ENCODE data around the gene EYA2. TPM values are rescaled to one million over a fixed set of nuclear protein-coding genes. Genes with fewer than 3 reads are reported as not detected.

EYA2 gene
- total RNA-seq, 2 donors from 2014 or later: 3.0 to 5.1 TPM

DNA sequence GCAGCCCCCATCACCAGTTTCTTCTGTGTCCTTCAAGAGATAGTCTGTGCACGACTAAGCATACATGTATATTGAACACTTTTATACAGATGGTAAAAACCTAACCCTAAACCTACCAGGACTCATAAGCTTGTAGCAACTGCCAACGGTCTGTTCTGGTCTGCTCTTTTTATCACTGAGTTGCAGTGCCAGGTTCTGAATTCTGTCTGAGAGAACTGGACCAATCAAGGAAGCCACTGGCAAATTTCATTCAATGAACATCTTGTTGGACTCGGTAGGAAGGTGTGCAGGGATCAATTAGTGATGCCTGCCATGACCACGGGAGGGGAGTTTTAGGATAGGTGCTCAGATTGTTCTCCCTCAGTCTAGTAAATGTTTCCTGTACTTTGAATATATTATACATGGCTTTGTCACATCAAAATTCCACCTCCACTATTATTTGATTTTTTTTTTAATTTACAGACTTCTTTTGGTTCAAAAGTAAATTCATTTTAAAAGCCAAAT lies 146.8 kb downstream of the EYA2 start:
- DNase-seq (no peak), ATAC-seq (no peak)
- intact Hi-C loops (cut with DNase I): no loop called here

DNA sequence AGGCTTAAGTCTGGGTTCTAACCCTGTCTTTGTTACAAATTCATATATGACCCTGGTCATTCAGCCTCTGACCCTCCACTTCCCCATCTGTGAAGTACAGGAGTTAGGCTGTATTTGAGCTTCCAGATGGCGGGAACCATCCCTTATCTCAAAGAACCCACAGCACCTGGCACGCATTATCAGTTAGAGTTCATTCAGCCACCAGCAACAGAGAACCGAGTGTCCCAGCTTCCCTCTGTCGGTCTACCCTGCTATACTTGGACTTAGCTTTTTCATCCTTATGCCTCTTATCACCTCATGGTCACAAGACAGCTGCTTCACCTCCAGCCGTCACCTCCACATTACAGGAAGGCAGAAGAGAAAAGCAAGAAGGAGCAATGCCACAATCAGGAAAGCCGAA lies 147.8 kb downstream of the EYA2 start:
- ATAC-seq: no peak
- intact Hi-C loops (cut with DNase I): no loop called here

DNA sequence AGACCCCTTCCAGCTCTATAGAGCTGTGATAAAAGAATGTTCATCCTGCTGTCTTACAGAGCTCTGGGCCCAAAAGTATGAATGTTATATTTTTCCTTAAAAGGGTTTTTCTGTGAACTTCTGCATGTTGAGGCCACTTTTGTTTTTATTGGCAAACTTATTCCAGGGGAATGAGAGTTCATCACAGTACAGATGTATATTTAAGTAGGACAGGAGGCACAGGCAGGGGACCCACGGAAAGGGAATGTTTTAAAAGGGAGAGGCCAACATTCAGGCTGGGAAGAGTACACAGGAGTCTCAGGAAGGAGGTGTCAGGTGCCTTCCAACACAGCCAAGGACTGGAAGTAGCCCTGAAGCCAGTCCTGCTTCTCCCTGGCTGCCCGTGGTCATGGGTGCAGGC lies 148.4 kb downstream of the EYA2 start:
- intact Hi-C loops (cut with DNase I): no loop called here
- DNase-seq (no peak), ATAC-seq (no peak)

More for the DNA sequence above, 147.8 kb downstream of the EYA2 start:
- DNase-seq: no peak

DNA sequence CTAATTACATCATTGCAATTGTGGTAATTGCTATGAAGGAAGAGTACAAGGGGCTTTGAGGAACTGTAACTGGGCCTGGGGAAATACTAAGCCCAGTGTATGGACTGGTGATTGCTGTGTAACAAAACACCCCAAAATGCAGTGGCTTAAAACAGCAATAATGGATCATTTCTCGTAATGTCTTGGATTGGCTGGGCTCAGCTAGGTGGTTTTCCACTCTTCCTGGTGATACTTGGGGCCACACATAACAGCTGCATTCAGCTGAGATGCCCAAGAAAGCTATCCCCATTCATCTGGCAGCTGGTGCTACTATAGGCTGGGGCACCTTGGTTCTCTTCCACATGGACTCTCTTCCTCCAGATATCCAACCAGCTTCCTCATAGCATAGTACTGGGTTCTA lies 150.3 kb downstream of the EYA2 start:
- intact Hi-C loops (cut with DNase I): no loop called here
- ATAC-seq (no peak), DNase-seq (no peak)

DNA sequence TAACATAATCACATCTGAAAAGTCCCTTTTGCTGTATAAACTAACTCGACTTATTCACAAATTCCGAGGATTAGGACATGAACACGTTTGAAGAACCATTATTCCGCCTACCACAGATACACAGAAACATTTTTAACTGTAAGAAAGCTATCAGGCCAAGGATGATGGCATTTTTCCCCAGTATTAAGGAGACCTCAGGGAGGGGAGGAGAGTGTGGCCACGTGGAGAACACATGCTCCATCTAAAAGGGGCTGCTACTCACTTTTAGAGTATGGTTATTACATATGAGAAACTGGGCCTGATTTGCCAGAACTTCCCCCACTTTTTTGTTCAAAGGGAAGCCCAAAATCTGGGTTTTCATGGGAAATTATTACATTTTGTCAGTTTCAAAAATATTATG lies 153.4 kb downstream of the EYA2 start:
- ATAC-seq (no peak), DNase-seq (no peak)
- intact Hi-C loops (cut with DNase I): no loop called here

DNA sequence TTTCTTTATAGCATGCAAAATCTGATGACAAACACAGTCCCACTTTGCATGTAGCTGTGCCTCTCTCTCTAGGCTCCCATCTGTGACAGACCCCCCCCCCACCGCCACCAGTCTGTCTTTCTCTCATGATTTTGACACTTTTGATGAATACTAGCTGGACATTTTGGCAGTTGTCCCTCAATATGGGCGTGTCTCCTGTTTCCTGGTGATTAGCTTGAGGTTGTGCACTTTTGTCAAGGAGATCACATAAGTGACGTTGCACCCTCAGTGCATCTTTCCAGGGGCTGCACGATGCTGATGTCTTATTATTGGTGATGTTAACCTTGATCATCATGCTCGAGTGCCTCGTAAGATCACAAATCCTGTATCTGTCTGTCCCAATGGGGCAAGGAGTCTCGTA lies 155.1 kb downstream of the EYA2 start:
- ATAC-seq: no peak

DNA sequence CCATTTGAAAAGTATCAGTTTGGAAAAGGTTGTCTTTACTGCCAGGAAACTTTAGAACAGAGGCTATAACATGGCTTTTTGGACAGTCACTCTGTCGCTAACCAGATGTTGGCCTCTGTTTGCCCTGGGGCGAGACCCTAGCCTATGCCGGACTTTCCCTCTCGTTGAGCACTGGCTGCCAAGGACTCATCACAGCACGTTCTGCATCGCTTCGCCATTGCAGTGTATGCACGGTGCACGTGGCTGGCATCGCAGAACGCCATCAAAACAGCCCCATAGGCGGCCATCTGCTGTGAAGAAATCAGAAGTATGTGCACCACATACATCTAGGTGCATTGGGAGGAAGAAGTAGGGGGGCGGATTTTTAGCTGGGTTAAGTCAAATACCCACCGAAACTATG lies 156.4 kb downstream of the EYA2 start:
- ATAC-seq (no peak), DNase-seq (no peak)
- intact Hi-C loops (cut with DNase I): no loop called here

More for the DNA sequence above, 155.1 kb downstream of the EYA2 start:
- intact Hi-C loops (cut with DNase I): no loop called here
- no peak for DNase-seq

DNA sequence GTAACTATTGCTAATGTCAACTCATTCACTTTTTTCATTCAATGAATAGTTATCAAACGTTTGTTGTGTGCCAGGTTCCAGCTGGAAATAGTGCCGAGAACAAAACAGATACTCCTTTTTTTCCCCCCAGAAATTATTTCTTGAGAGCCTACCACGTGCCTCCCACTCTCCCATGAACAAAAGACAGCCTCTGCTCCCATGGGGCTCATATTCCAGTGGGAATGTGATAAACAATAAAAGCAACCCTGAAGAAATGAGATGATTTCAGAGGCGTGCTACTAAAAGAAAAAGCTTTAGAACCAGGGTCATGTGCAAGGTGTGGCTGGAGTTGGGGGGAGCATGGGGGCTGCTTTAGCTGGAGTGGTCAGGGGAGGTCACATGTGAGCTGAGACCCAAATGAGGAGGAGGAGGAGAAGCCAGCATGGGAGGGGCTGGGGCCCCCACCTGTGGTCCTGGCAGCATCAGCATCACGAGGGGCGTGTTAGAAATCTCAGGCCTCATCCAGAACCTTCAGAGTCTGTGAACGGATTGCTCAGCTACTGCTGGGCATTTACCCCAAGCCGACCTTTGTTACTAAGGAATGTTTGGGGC lies 157.4 kb downstream of the EYA2 start:
- intact Hi-C loops (cut with DNase I): no loop called here
- DNase-seq: no peak
- no peak for ATAC-seq

DNA sequence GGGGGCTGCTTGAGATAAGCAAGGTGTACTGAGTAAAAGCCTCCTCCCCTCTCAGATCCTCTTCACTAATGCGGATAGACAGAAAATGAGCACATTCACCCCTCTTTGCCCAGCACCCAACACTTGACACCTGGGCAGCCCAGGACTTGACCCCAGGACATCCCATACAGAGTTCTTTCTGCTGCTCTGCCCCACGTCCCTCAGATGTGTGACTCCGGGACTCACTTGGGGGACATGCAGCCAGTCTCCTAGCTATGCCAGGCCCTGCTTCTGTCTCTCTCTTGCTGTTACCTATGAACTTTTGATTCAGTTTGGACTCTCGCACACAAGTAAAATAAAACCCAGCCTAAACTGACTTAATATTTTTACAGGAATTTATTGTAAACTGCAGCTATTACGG lies 159.9 kb downstream of the EYA2 start:
- intact Hi-C loops (cut with DNase I): no loop called here
- ATAC-seq: no peak
- no peak for DNase-seq

DNA sequence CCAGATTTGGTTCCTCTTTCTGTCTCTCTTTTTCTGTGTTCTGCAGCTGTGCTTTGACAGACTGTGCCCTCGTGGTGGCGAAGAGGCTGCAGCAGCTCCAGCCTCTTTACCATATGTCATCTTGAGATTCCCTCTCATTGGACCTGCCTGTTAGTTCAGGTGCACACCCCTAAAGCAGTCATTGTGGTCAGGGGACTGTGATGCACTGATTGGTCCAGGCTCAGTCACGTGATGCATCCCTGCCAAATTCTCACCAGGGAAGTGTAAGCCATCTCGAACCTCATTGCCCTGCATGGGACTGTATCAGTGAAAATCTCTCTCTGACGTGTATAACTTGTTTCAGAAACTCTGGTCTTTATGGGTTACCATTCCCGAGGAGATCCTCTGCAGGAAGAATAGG lies 160.3 kb downstream of the EYA2 start:
- DNase-seq: no peak
- ATAC-seq: no peak
- intact Hi-C loops (cut with DNase I): no loop called here

DNA sequence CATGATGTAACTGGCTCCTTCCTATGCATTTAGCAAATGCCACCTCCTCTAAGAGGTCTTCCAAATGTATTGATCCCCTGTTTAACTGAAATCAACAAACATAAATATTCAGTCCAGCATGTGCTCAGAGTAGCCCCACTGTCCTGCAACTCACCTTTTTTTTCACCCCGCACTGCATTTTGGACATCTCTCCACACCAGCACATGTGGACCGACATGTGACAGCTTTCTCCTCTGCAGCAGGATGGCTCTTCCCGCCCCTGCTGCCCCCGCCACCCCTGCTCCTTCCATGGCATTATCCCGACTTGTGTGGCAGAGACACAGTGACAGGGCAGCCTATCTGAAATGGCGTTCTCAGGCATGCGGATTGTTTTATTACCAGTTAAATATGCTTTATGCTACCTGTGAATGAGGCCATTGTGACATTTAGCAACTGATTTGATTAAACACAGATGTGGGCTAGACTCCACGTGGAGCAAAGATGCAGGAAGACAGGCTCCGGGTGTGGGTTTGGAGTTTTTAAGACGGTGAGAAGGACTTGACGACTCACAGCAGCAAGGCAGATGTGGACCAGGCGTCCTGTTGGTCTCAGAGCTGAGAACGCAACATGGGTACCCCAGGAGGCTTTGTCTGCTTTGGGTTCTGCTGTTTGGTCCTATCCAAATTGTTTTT lies 161.2 kb downstream of the EYA2 start:
- ATAC-seq (no peak), DNase-seq (no peak)
- intact Hi-C loops (cut with DNase I): no loop called here

DNA sequence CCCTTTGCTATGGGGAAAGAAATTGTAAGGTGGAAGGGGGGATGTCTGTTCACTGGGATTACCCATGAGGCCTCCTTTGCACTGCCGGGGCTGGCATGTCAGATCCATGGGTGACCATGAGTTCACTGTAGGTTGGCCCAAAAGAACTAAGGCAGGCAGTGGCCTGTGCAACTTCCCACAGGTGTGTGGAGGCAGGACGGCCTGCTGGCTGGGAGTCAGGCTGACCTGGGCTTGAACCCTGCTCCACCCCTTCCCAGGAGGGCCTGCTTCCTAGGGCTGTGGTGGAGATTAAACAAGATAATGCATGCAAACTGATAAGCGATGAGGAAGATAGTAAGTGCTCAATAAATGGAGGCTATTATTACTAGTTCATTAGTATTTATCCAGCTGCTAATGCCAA lies 163.0 kb downstream of the EYA2 start:
- intact Hi-C loops (cut with DNase I): no loop called here
- no peak for DNase-seq
- no peak for ATAC-seq

DNA sequence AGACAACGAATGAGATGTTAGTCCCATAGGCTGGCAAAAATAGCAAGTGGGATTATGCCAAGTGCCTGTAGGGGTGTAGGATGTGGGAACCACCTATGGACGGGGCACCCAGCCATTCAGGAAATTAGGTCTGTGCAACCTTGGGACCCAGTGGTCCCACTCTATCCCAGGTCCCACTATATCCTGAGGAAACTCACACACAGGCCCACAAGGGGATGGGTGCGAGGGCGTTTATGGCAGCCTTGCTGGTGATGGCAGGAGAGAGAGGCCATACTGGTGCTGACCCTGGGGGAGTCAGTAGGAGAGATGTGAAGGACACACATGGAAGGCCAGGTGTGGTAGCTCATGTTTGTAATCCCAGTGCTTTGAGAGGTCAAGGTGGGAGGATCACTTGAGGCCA lies 163.6 kb downstream of the EYA2 start:
- no peak for DNase-seq
- ATAC-seq: no peak
- intact Hi-C loops (cut with DNase I): no loop called here

DNA sequence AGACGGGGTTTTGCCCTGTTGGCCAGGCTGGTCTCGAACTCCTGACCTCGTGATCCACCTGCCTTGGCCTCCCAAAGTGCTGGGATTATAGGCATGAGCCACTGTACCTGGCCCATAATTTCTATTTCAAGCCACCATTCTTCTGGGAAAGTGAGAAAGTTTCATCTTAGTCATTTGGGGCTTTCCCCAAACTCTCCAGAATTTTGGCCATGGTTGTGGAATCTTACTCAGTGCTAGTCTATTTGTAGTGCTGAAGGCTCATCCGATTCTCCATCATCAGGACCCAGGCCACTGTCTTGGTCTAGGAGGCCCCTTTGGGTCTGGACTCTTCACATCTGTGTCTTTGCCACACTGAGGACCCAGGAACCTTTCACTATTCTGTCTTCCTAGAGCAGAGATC lies 164.9 kb downstream of the EYA2 start:
- ATAC-seq: no peak
- no peak for DNase-seq
- intact Hi-C loops (cut with DNase I): no loop called here

DNA sequence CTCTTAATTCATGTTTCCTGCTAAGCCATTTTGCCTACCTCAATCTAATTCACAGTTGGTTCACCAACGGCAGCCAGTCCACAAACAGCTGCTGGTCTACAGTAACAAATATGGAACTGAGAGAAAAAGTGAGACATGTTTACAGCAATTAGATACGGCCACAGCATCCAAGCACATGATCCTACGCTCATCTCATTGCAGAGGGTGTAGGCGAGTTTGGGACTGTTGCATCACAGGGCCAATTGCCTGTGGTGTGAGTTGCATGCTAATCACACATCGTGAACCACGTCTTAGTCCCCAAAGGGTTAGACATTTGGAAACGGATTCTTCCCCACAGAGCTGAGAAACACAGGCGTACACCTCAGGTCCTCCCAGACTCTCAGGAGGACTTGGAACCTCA lies 166.9 kb downstream of the EYA2 start:
- no peak for ATAC-seq
- intact Hi-C loops (cut with DNase I): no loop called here
- DNase-seq: no peak

DNA sequence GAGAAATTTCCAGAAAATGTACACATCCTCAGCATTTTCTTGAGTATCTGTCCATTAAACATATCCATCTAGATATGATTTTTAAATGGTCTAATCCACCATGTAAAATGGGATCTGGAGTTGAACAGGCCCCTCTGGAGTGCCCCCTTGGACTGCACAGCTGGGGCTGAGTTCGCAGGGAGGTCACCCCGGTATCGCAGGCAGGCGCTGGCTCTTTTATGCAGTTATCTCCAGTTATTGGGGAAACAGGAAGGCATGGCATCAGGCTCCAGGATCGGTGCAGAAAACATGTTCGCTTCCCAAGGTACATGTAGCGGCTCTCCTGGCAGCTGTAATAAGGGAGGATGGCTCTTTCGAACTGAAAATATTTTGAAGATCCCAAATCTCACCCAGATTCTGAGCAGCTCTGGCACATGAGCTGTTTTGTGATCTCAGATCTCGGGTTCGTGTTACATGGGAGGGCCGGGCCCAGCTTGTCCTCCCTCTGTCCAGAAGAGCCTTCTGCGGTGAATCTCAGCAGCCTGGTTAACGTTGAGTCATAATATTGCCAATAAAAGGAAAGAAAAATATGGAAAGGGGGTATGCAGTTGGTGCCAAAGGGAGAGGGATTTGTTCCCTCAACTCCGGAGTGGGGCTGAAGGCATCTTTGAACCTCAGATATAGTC lies 167.7 kb downstream of the EYA2 start:
- DNase-seq: no peak
- no peak for ATAC-seq
- intact Hi-C loops (cut with DNase I): no loop called here

DNA sequence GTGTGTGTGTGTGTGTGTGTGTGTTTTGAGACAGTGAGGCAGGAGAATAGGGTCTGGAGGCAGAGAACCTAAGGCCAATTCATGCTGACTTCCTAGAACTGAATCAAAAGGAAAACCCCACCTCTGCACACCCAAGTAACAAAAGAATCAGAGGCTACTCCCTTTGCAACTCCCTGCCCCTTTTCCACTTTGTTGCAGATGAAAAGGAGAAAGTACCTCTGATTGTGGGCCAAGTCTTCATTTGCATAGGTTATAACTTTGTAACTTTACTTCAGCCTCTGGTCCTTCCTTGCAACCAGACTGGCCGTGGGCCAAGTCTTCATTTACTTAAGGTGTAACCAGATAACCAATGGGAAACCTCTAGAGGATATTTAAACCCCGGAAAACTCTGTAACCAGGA lies 168.8 kb downstream of the EYA2 start:
- intact Hi-C loops (cut with DNase I): no loop called here
- no peak for ATAC-seq

DNA sequence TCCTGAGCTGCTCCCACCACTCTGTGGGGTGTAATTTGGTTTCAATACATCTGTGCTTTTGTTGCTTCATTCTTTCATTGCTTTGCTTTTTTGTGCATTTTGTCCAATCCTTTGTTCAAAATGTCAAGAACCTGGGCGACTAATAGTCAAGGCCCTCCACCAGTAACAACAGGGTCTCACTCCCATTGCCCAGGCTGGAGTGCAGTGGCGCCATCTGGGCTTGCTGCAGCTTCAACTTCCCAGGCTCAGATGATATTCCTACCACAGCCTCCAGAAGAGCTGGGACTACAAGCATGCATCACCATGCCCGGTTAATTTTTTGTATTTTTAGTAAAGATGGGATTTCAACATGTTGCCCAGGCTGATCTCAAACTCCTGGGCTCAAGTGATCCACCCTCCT lies 169.2 kb downstream of the EYA2 start:
- intact Hi-C loops (cut with DNase I): no loop called here
- DNase-seq (no peak), ATAC-seq (no peak)

More for the DNA sequence above, 168.8 kb downstream of the EYA2 start:
- no peak for DNase-seq

DNA sequence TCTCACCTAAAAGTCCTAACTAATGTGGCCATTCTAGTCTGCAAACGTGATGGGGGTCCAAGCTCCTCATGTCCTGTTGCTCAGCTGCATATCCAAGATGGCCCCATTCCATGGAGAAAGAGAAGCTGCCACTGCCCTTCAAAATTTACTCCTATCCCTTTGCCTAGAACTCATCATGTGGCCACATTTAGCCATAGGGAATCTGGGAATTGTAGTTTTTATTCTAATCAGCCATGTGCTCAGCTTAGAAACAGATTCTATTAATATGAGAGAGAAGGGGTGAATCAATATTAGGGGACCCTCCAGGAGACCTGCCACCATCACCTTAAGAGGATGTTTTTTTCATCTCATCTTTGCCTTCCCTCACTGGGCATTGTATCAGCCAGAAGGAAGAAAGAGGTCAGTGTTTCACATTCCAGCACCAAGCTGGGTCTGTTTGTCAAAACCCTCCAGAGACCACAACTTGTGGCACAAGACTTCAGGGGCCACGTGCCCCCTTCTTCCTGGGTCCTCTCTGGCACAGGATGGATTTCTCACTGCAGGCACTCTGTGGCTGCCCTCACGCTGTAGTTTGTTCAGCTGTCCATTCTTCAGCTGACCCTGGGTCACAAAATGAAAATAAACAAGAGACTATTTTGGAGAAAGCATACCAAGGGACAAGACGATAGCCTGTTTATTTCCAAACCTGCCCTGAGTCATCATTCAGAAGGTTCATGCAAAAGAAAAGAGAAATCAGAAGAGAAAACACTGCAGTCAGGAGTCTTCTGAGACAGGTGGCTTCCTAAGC lies 172.0 kb downstream of the EYA2 start:
- intact Hi-C loops (cut with DNase I): no loop called here
- ATAC-seq (no peak), DNase-seq (no peak)

DNA sequence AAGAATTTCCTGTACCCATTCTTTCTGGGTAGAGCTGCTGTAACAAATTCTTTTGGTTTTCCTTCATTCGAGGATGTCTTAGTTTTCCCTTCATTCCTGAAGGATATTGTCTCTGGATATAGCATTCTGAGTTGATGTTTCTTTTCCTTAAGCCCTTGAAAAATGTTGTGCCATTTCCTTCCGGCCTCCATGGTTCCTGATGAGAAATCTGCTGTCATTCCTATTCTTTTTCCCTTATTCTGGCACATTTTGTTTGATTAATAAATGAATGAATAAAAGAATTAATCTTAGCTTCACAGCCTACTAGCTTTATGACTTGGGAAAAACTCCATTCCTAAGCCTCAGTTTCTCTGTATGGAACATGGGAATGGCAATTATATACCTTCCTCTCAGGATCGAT lies 173.1 kb downstream of the EYA2 start:
- no peak for ATAC-seq
- no peak for DNase-seq
- intact Hi-C loops (cut with DNase I): no loop called here

Measured in left cardiac atrium (tissue), 4 donors.